GM12874 (cell line): ENCODE data around the gene SORBS2.

Experiments used
- TF ChIP-seq, protein P1 (sequence below): IDR thresholded peaks from 2 replicates; pipeline ENCODE4 v1.5.1; 2011; ENCODE audit warnings: low read depth, mild to moderate bottlenecking, control low read depth, low read length, moderate library complexity; ENCODE audit not compliant: insufficient read depth

Gene SORBS2

GRCh38 chr4:185685804-185686203 lies 126.2 kb downstream of the SORBS2 start:
- TF ChIP-seq, protein P1, sequence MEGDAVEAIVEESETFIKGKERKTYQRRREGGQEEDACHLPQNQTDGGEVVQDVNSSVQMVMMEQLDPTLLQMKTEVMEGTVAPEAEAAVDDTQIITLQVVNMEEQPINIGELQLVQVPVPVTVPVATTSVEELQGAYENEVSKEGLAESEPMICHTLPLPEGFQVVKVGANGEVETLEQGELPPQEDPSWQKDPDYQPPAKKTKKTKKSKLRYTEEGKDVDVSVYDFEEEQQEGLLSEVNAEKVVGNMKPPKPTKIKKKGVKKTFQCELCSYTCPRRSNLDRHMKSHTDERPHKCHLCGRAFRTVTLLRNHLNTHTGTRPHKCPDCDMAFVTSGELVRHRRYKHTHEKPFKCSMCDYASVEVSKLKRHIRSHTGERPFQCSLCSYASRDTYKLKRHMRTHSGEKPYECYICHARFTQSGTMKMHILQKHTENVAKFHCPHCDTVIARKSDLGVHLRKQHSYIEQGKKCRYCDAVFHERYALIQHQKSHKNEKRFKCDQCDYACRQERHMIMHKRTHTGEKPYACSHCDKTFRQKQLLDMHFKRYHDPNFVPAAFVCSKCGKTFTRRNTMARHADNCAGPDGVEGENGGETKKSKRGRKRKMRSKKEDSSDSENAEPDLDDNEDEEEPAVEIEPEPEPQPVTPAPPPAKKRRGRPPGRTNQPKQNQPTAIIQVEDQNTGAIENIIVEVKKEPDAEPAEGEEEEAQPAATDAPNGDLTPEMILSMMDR: no peak

DNA sequence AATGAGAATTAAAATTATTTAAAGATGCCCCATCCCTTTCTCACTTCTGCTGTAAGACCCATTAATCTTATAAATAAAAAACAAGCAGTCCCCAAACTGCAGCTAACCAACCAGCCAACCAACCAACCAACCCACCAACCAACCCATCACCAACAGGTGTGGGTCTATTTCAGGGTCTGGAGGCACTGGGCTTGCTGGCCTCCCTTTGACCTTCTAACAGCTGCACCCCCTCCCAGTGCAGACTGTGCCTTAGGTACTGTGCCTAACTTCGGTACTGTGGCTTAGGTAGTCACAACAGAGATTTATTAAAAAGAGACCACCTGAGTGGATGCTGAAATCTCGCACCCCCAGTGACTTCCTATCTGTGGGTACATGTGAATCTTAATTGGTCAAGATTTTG lies 128.1 kb downstream of the SORBS2 start:
- TF ChIP-seq, protein P1: no peak

DNA sequence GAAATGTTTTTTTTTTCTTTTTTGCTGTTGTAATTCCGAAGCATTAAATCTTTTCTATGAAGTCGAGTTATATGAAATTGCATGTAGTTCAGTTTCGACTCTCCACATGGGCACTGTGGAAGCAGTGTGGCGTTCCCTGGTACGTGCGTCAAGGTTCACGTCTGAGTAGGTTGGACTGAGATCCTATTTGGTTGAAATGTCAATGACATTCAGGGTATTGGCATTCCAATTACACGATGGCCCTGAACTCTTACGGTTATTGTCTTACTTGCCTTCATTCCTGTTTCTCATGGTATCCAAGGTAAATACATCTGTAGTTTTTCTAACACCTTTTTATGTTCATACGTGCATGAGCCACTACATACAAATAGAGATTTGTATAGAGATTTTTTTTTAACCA lies 128.8 kb downstream of the SORBS2 start:
- TF ChIP-seq, protein P1: no peak

- TF ChIP-seq, protein P1: no peak
Observed at GRCh38 chr4:185682236-185682635, 129.8 kb downstream of the SORBS2 start.

GRCh38 chr4:185681604-185682003 lies 130.4 kb downstream of the SORBS2 start:
- TF ChIP-seq, protein P1: no peak

GRCh38 chr4:185680617-185681016 lies 131.4 kb downstream of the SORBS2 start:
- TF ChIP-seq, protein P1: no peak

DNA sequence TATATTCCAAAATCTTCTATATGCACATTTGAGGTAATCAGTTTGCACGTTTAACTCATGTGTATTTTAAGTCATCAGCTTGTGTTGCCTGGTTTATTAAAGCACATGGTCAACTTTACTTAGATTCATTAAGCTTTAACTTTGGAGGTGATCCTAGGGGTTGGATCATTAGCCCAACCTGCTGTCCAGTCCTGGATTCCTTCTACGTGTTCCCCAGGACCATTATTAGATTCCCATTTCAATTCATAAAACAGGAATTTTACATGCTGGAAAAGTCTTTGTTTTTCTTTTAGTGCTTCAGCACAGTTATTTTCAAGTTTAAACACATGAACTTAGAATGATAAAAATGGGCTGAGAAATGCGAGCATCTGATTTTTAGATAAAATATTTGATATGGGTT lies 132.5 kb downstream of the SORBS2 start:
- TF ChIP-seq, protein P1: no peak

- TF ChIP-seq, protein P1: no peak
Observed at GRCh38 chr4:185677637-185678314, 134.2 kb downstream of the SORBS2 start.
